A549 (cell line): ENCODE measurements around the gene TMEM247. TPM values are rescaled to one million over a fixed set of nuclear protein-coding genes. Genes with fewer than 3 reads are reported as not detected.

Experiments used
- ATAC-seq, 2 experiments: fragments of 200-7000 bp in 1 of 2; fragments of >200 bp in 1 of 2; cut with Nextera tagmentation in 1 of 2; cut with Tn5 transposase in 1 of 2; 3 replicates each; pipeline versions ENCODE4 v1.8.0 to v1.9.1; 2018 to 2020; ENCODE audit warnings: mild to moderate bottlenecking in 1 of 2, moderate library complexity in 1 of 2
- CTCF ChIA-PET: fragments of 300-600 bp; sonication (Branson Sonifier 250); formaldehyde crosslinking; extraction: SDS; loops from one replicate; lab custom pipeline; 2021; ENCODE audit warnings: antibody characterized with exemption, inconsistent platforms; lab: Yijun Ruan, JAX
- POLR2A ChIA-PET: fragments of 350-600 bp; formaldehyde crosslinking; extraction: SDS; loops from one replicate; lab custom pipeline; 2021; ENCODE audit warnings: antibody characterized with exemption, inconsistent platforms; lab: Yijun Ruan, JAX
- DNase-seq, 2 experiments: peaks; one replicate each; pipeline versions ENCODE4 v3.0.0 to v3.0.0-alpha.2; 2011 to 2016; ENCODE audit warnings: low read depth in 1 of 2, low spot score in 1 of 2
- FAIRE-seq: peaks from 2 replicates; lab custom pipeline; 2011; peaks lifted over from hg19 to GRCh38; lab: Jason Lieb, UNC
- H3K27ac ChIP-seq, 2 experiments: fragments of >200 bp; sonication (Bioruptor Twin); formaldehyde crosslinking; 3 replicates each; pipeline ENCODE4 v1.5.1; 2016 to 2017
- H3K4me1 ChIP-seq: fragments of >200 bp; sonication (Bioruptor Twin); formaldehyde crosslinking; 3 replicates; pipeline ENCODE4 v1.6.1; 2016
- H3K4me2 ChIP-seq: fragments of >200 bp; sonication (Bioruptor Twin); formaldehyde crosslinking; 3 replicates; pipeline ENCODE4 v1.6.1; 2016
- H3K4me3 ChIP-seq: fragments of >200 bp; sonication (Bioruptor Twin); formaldehyde crosslinking; 3 replicates; pipeline ENCODE4 v1.5.1; 2016
- H3K9me3 ChIP-seq: fragments of >200 bp; sonication (Bioruptor Twin); formaldehyde crosslinking; 3 replicates; pipeline ENCODE4 v1.6.1; 2016
- CBX2 ChIP-seq: fragments of 200-600 bp; sonication (generic); IDR thresholded peaks from 2 replicates; pipeline ENCODE4 v1.6.1; 2016; ENCODE audit warnings: low read depth, mild to moderate bottlenecking, borderline replicate concordance
- CBX8 ChIP-seq: fragments of 200-600 bp; sonication (generic); IDR thresholded peaks from 2 replicates; pipeline ENCODE4 v1.6.1; 2016
- CEBPB ChIP-seq, 2 experiments: fragments of >200 bp in 1 of 2; sonication (Bioruptor Twin) in 1 of 2; formaldehyde crosslinking in 1 of 2; IDR thresholded peaks; 2 replicates each; pipeline ENCODE4 v1.6.1; 2012 to 2016
- CHD2 ChIP-seq: fragments of 150-350 bp; IDR thresholded peaks from 2 replicates; pipeline ENCODE4 v1.6.1; 2014; ENCODE audit warnings: low read length; ENCODE audit not compliant: partially characterized antibody
- EHF ChIP-seq: fragments of 250-450 bp; sonication (Bioruptor Pico); IDR thresholded peaks from 2 replicates; pipeline ENCODE4 v1.5.0; 2020; ENCODE audit warnings: mild to moderate bottlenecking
- EP300 ChIP-seq, 2 experiments: fragments of >200 bp; sonication (Bioruptor Twin); formaldehyde crosslinking; IDR thresholded peaks; 2 replicates in 1 of 2; 3 replicates in 1 of 2; pipeline ENCODE4 v1.6.1; 2016 to 2017
- FOXS1 ChIP-seq: fragments of 250-450 bp; sonication (Bioruptor Pico); IDR thresholded peaks from 2 replicates; pipeline ENCODE4 v1.5.0; 2020; ENCODE audit warnings: mild to moderate bottlenecking, moderate library complexity
- GATA3 ChIP-seq: IDR thresholded peaks from 2 replicates; pipeline ENCODE4 v1.6.1; 2012; ENCODE audit warnings: borderline replicate concordance
- HDAC2 ChIP-seq: fragments of 200-600 bp; sonication (generic); IDR thresholded peaks from 2 replicates; pipeline ENCODE4 v1.6.1; 2016
- HES2 ChIP-seq: fragments of >200 bp; sonication (Bioruptor Twin); formaldehyde crosslinking; IDR thresholded peaks from 2 replicates; pipeline ENCODE4 v1.6.1; 2016
- HEYL ChIP-seq: fragments of 250-450 bp; sonication (Bioruptor Pico); IDR thresholded peaks from 2 replicates; pipeline ENCODE4 v1.8.0; 2021; ENCODE audit warnings: mild to moderate bottlenecking, moderate library complexity
- JUN ChIP-seq, 2 experiments: fragments of >200 bp; sonication (Bioruptor Twin); formaldehyde crosslinking; IDR thresholded peaks; 2 replicates in 1 of 2; 3 replicates in 1 of 2; pipeline ENCODE4 v1.6.1; 2016 to 2017
- MAZ ChIP-seq: fragments of 150-350 bp; IDR thresholded peaks from 2 replicates; pipeline ENCODE4 v1.6.1; 2014; ENCODE audit warnings: antibody characterized with exemption, low read depth, low read length, borderline replicate concordance
- POLR2A ChIP-seq: IDR thresholded peaks from 2 replicates; pipeline ENCODE4 v1.6.1; 2012; ENCODE audit warnings: mild to moderate bottlenecking, low read length
- POLR2AphosphoS2 ChIP-seq: conservative IDR thresholded peaks from 2 replicates; pipeline ENCODE4 v1.6.1; 2012; ENCODE audit warnings: low read length, improper control_type of control experiment, inconsistent platforms
- RAD21 ChIP-seq, 2 experiments: fragments of >200 bp in 1 of 2; sonication (Bioruptor Twin) in 1 of 2; formaldehyde crosslinking in 1 of 2; IDR thresholded peaks in 1 of 2; conservative IDR thresholded peaks in 1 of 2; 2 replicates in 1 of 2; 3 replicates in 1 of 2; pipeline ENCODE4 v1.6.1; 2012 to 2018; ENCODE audit warnings: inconsistent platforms in 1 of 2
- RARB ChIP-seq: fragments of 250-450 bp; sonication (Bioruptor Pico); IDR thresholded peaks from 2 replicates; pipeline ENCODE4 v1.8.0; 2021; ENCODE audit warnings: mild to moderate bottlenecking, moderate library complexity
- REST ChIP-seq: fragments of 200-600 bp; sonication (generic); IDR thresholded peaks from 2 replicates; pipeline ENCODE4 v1.6.1; 2016; ENCODE audit warnings: antibody characterized with exemption, mild to moderate bottlenecking, moderate library complexity
- SMC3 ChIP-seq: fragments of >200 bp; sonication (Bioruptor Twin); formaldehyde crosslinking; IDR thresholded peaks from 3 replicates; pipeline ENCODE4 v1.6.1; 2018; ENCODE audit warnings: inconsistent platforms
- ZFP36 ChIP-seq: fragments of 450-650 bp; IDR thresholded peaks from 2 replicates; pipeline ENCODE4 v1.6.1; 2014; ENCODE audit warnings: borderline replicate concordance; ENCODE audit not compliant: partially characterized antibody
- WGBS: methylation state at CpG from one replicate; pipeline ENCODE4 v1.1.6; 2017; ENCODE audit errors: missing lambda C conversion rate; 5-methylcytosine and 5-hydroxymethylcytosine counted together
- polyA plus RNA-seq, 4 experiments: library from polyadenylated mRNA; depleted of rRNA in 3 of 4; stranded (reverse); fragments of >200 nt; fragmentation: RNase III in 1 of 4; extraction: RNeasy Plus Mini Kit Qiagen cat#74134 plus additional on column Dnase treatment in 1 of 4; gene quantifications; 2 replicates in 3 of 4; 3 replicates in 1 of 4; pipeline ENCODE4 v1.2.3, GENCODE V29; 2011 to 2017
- TF ChIP-seq, protein P1 (sequence below): IDR thresholded peaks from 2 replicates; pipeline ENCODE4 v1.6.1; 2012
- TF ChIP-seq, protein P2 (sequence below): IDR thresholded peaks from 2 replicates; pipeline ENCODE4 v1.6.1; 2012; ENCODE audit warnings: low read depth, borderline replicate concordance
- TF ChIP-seq, protein P3 (sequence below): fragments of >200 bp; sonication (Bioruptor Twin); formaldehyde crosslinking; IDR thresholded peaks from 3 replicates; pipeline ENCODE4 v1.5.1; 2016
- TF ChIP-seq, protein P4 (sequence below): fragments of 150-350 bp; IDR thresholded peaks from 2 replicates; pipeline ENCODE4 v1.6.1; 2014; ENCODE audit warnings: low read depth, mild to moderate bottlenecking, low read length

The TMEM247 gene
- polyA plus RNA-seq, 2 of the 4 experiments (the other 2 are of a cell fraction), result not detected

- ATAC-seq (peak; percentile 3 to 14; a peak in 3 of 6 replicates), FAIRE-seq (no peak), DNase-seq (no peak)
- Histone ChIP-seq H3K4me1 (peaks cover 10% of the 10 kb centered on the region; the same call in 2 of the 3 replicates), H3K4me3 (peak overlapping the region; percentile 66), H3K9me3 (no peaks in the 10 kb centered on the region), H3K27ac (peak overlapping the region; percentile 65 to 76), H3K4me2 (peak overlapping the region; percentile 94)
- WGBS, result 38% methylated on average over 7 of the region's 7 CpGs
- ChIA-PET POLR2A (no interaction called here), CTCF (no interaction called here)
- no peak for TF ChIP-seq RAD21 (conservative IDR thresholded peaks at IDR 0.05 in 1 of 2, IDR thresholded peaks at IDR 0.05 in 1 of 2)
- TF ChIP-seq CEBPB (IDR thresholded peaks at IDR 0.05), result no peak
- TF ChIP-seq CBX8, result no peak
- TF ChIP-seq, protein P1, sequence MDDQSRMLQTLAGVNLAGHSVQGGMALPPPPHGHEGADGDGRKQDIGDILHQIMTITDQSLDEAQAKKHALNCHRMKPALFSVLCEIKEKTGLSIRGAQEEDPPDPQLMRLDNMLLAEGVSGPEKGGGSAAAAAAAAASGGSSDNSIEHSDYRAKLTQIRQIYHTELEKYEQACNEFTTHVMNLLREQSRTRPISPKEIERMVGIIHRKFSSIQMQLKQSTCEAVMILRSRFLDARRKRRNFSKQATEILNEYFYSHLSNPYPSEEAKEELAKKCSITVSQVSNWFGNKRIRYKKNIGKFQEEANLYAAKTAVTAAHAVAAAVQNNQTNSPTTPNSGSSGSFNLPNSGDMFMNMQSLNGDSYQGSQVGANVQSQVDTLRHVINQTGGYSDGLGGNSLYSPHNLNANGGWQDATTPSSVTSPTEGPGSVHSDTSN, result no peak
- TF ChIP-seq SMC3, result no peak
- TF ChIP-seq REST, result no peak
- no peak for TF ChIP-seq ZFP36
- no peak for TF ChIP-seq POLR2AphosphoS2
- TF ChIP-seq RARB (CRISPR knock-in tag), result no peak
- TF ChIP-seq, protein P2, sequence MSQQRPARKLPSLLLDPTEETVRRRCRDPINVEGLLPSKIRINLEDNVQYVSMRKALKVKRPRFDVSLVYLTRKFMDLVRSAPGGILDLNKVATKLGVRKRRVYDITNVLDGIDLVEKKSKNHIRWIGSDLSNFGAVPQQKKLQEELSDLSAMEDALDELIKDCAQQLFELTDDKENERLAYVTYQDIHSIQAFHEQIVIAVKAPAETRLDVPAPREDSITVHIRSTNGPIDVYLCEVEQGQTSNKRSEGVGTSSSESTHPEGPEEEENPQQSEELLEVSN, result no peak
- no peak for TF ChIP-seq CBX2
- TF ChIP-seq GATA3, result no peak
- TF ChIP-seq JUN (IDR thresholded peaks at IDR 0.05), result no peak
- no peak for TF ChIP-seq CHD2
- TF ChIP-seq, protein P3, sequence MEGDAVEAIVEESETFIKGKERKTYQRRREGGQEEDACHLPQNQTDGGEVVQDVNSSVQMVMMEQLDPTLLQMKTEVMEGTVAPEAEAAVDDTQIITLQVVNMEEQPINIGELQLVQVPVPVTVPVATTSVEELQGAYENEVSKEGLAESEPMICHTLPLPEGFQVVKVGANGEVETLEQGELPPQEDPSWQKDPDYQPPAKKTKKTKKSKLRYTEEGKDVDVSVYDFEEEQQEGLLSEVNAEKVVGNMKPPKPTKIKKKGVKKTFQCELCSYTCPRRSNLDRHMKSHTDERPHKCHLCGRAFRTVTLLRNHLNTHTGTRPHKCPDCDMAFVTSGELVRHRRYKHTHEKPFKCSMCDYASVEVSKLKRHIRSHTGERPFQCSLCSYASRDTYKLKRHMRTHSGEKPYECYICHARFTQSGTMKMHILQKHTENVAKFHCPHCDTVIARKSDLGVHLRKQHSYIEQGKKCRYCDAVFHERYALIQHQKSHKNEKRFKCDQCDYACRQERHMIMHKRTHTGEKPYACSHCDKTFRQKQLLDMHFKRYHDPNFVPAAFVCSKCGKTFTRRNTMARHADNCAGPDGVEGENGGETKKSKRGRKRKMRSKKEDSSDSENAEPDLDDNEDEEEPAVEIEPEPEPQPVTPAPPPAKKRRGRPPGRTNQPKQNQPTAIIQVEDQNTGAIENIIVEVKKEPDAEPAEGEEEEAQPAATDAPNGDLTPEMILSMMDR, result no peak
- TF ChIP-seq EP300 (IDR thresholded peaks at IDR 0.05), result no peak
- no peak for TF ChIP-seq FOXS1 (CRISPR knock-in tag)
- no peak for TF ChIP-seq HES2
These were observed 20.0 kb downstream of the TMEM247 start for GRCh38 chr2:46499392-46499785.

- ATAC-seq (no peak), FAIRE-seq (no peak), DNase-seq (no peak)
- H3K27ac ChIP-seq, result no peak overlapping the region
- H3K4me2 ChIP-seq, result peak overlapping the region; percentile 94
- TF ChIP-seq HEYL (no peak), HDAC2 (no peak), MAZ (no peak), POLR2A (no peak), EP300 (IDR thresholded peaks at IDR 0.05) (no peak), EHF (CRISPR knock-in tag) (no peak)
- TF ChIP-seq, protein P4, sequence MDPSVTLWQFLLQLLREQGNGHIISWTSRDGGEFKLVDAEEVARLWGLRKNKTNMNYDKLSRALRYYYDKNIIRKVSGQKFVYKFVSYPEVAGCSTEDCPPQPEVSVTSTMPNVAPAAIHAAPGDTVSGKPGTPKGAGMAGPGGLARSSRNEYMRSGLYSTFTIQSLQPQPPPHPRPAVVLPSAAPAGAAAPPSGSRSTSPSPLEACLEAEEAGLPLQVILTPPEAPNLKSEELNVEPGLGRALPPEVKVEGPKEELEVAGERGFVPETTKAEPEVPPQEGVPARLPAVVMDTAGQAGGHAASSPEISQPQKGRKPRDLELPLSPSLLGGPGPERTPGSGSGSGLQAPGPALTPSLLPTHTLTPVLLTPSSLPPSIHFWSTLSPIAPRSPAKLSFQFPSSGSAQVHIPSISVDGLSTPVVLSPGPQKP, result no peak
- TF ChIP-seq, protein P2, result no peak
- WGBS, result 69% methylated on average over 6 of the region's 6 CpGs
- ChIA-PET POLR2A (no interaction called here), CTCF (interaction anchor here (0.7 kb wide), 1 partner anchor 149 kb away, joined by 3 read pairs; no protein-coding TSS in a partner anchor)
- H3K4me3 ChIP-seq, result no peak overlapping the region; the same call in 1 of the 3 replicates
- H3K9me3 ChIP-seq, result no peaks in the 10 kb centered on the region
- H3K4me1 ChIP-seq, result peaks cover 10% of the 10 kb centered on the region; the same call in 2 of the 3 replicates
These were observed 21.4 kb downstream of the TMEM247 start for GRCh38 chr2:46500801-46501200.
